Mesenchymal stem cell (in vitro differentiated cells and primary cell): ENCODE data around the gene RBM10.
A peak's percentile ranks its signal among the peaks of the same experiment; 100 is the strongest.
"Not testable (repeated sequence)": the region's sequence is repeated elsewhere in the genome, so short reads cannot be mapped to it uniquely, and the experiment has no call there.

ENCODE experiments used
- DNase-seq: peaks from one replicate; pipeline ENCODE4 v3.0.0-alpha.2; 2013
- H2AFZ ChIP-seq: one replicate; pipeline ENCODE4 v1.6.1; 2013; ENCODE audit warnings: low read depth, mild to moderate bottlenecking, control low read depth, inconsistent platforms, low read length, moderate library complexity
- H2AK5ac ChIP-seq: 2 replicates; pipeline ENCODE4 v1.6.1; 2013; ENCODE audit warnings: low read length, moderate library complexity, mild to moderate bottlenecking, inconsistent platforms; ENCODE audit not compliant: severe bottlenecking
- H2BK120ac ChIP-seq: one replicate; pipeline ENCODE4 v1.6.1; 2013; ENCODE audit warnings: low read depth, mild to moderate bottlenecking, inconsistent platforms, low read length, moderate library complexity
- H2BK12ac ChIP-seq, 2 experiments: one replicate each; pipeline ENCODE4 v1.6.1; 2013; ENCODE audit warnings: inconsistent platforms in 2 of 2, low read length in 2 of 2, mild to moderate bottlenecking in 2 of 2, moderate library complexity in 2 of 2, control low read depth in 1 of 2
- H2BK15ac ChIP-seq: one replicate; pipeline ENCODE4 v1.6.1; 2013; ENCODE audit warnings: mild to moderate bottlenecking, low read depth, inconsistent platforms; ENCODE audit not compliant: poor library complexity, severe bottlenecking
- H2BK5ac ChIP-seq: 2 replicates; pipeline ENCODE4 v1.6.1; 2013; ENCODE audit warnings: low read depth, mild to moderate bottlenecking, low read length, control low read depth, inconsistent platforms; ENCODE audit not compliant: poor library complexity, severe bottlenecking
- H3K14ac ChIP-seq, 2 experiments: one replicate each; pipeline ENCODE4 v1.6.1; 2013; ENCODE audit warnings: inconsistent platforms in 2 of 2, low read length in 2 of 2, control low read depth in 1 of 2, mild to moderate bottlenecking in 1 of 2, moderate library complexity in 1 of 2
- H3K18ac ChIP-seq, 2 experiments: one replicate each; pipeline ENCODE4 v1.6.1; 2013; ENCODE audit warnings: inconsistent platforms in 2 of 2, low read length in 2 of 2, control low read depth in 1 of 2, low read depth in 1 of 2, mild to moderate bottlenecking in 1 of 2
- H3K23ac ChIP-seq, 2 experiments: one replicate each; pipeline ENCODE4 v1.6.1; 2013; ENCODE audit warnings: inconsistent platforms in 2 of 2, low read length in 2 of 2, mild to moderate bottlenecking in 2 of 2, moderate library complexity in 2 of 2, control low read depth in 1 of 2
- H3K27ac ChIP-seq: 2 replicates; pipeline ENCODE4 v1.5.1; 2013; ENCODE audit warnings: mild to moderate bottlenecking, moderate library complexity, low read length, control low read depth, inconsistent platforms; ENCODE audit not compliant: poor library complexity, severe bottlenecking
- H3K27me3 ChIP-seq, 2 experiments: 2 replicates each; pipeline versions ENCODE4 v1.6.1 to v1.7.0; 2013; ENCODE audit warnings: low read length in 2 of 2, mild to moderate bottlenecking in 2 of 2, moderate library complexity in 2 of 2, control low read depth in 1 of 2, inconsistent platforms in 1 of 2; ENCODE audit not compliant: control insufficient read depth in 1 of 2, insufficient read depth in 1 of 2
- H3K36me3 ChIP-seq, 2 experiments: 2 replicates each; pipeline versions ENCODE4 v1.6.1 to v1.7.0; 2013; ENCODE audit warnings: low read length in 2 of 2, control low read depth in 1 of 2, inconsistent platforms in 1 of 2, low read depth in 1 of 2, mild to moderate bottlenecking in 1 of 2; ENCODE audit not compliant: insufficient read depth in 2 of 2, control insufficient read depth in 1 of 2
- H3K4ac ChIP-seq, 2 experiments: one replicate each; pipeline ENCODE4 v1.6.1; 2013; ENCODE audit warnings: inconsistent platforms in 2 of 2, low read length in 2 of 2, mild to moderate bottlenecking in 2 of 2, moderate library complexity in 2 of 2, control low read depth in 1 of 2, low read depth in 1 of 2
- H3K4me1 ChIP-seq: 2 replicates; pipeline ENCODE4 v1.6.1; 2013; ENCODE audit warnings: low read depth, low read length, control low read depth; ENCODE audit not compliant: control insufficient read depth, insufficient read depth
- H3K4me2 ChIP-seq: 2 replicates; pipeline ENCODE4 v1.6.1; 2013; ENCODE audit warnings: low read length, mild to moderate bottlenecking, inconsistent platforms; ENCODE audit not compliant: poor library complexity, severe bottlenecking
- H3K4me3 ChIP-seq, 2 experiments: 2 replicates each; pipeline versions ENCODE4 v1.5.1 to v1.7.0; 2013; ENCODE audit warnings: low read length in 2 of 2, mild to moderate bottlenecking in 2 of 2, control low read depth in 1 of 2, low read depth in 1 of 2; ENCODE audit not compliant: insufficient read depth in 1 of 2
- H3K79me1 ChIP-seq: replicated peaks from 2 replicates; pipeline ENCODE4 v1.6.1; 2013; ENCODE audit warnings: mild to moderate bottlenecking, control low read depth, low read length, inconsistent platforms; ENCODE audit not compliant: poor library complexity, severe bottlenecking
- H3K9ac ChIP-seq: 2 replicates; pipeline ENCODE4 v1.7.0; 2013; ENCODE audit warnings: mild to moderate bottlenecking, low read length, moderate library complexity
- H3K9me3 ChIP-seq: 2 replicates; pipeline ENCODE4 v1.7.0; 2013; ENCODE audit warnings: mild to moderate bottlenecking, low read length; ENCODE audit not compliant: control insufficient read depth
- H4K8ac ChIP-seq: one replicate; pipeline ENCODE4 v1.6.1; 2013; ENCODE audit warnings: inconsistent platforms, mild to moderate bottlenecking, low read length, moderate library complexity
- H4K91ac ChIP-seq: one replicate; pipeline ENCODE4 v1.6.1; 2013; ENCODE audit warnings: mild to moderate bottlenecking, low read length, inconsistent platforms
- WGBS: methylation state at CpG from one replicate; pipeline ENCODE4 v1.1.7; 2013; ENCODE audit warnings: mixed read lengths; 5-methylcytosine and 5-hydroxymethylcytosine counted together

The RBM10 gene

DNA sequence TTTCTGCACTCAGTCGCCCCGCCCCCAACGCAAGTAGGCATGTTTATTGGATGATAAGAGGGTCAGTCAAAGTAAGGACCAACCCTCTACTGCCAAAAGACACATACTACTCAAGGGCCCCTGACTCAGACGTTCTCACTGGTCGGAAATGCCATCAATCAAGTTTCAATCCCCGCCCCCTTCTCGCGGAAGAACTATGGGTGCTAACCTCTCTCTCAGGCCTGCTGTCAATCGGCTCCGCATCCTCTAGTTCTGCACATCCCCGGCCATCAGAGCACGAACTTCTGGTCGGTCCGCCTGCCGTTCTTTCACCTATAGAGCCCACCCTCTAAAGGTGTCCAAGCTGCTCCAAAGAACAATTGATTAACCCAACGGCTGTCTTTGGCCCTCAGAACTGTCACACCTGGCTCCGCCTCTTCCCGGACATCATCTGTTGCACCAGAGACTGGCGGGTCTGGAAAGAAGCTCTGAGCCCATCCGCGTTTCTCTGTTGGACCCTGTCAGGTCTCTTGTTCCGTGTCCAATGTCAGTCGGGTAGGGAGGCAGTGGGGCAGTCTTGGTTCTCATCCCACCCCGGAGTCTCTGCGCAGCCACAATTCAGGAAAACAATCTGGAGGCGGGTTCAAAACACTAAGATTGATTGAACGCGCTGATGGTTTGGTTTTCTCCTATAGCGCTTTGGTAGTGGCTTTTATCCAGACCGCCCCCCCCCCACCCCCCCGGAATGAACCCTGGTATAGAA is 15.7 kb upstream of the RBM10 start:
- H4K8ac ChIP-seq: peak overlapping the region; percentile 89
- no peaks in the 10 kb centered on the region for H3K4me1 ChIP-seq
- H3K23ac ChIP-seq: no peak overlapping the region
- no peak overlapping the region for H2BK15ac ChIP-seq
- H3K27ac ChIP-seq: peak overlapping the region; percentile 78
- no peak overlapping the region for H2BK5ac ChIP-seq
- H3K9ac ChIP-seq: peak overlapping the region; percentile 90
- peak overlapping the region; percentile 69 for H2AFZ ChIP-seq
- H3K4me2 ChIP-seq: peak overlapping the region; percentile 59
- H4K91ac ChIP-seq: no peak overlapping the region
- DNase-seq: peak; percentile 96
- no peak overlapping the region for H2BK12ac ChIP-seq
- H3K18ac ChIP-seq: peak overlapping the region in 1 of 2 experiments; percentile 2
- no peak overlapping the region for H2BK120ac ChIP-seq
- no peaks in the 10 kb centered on the region for H3K79me1 ChIP-seq
- peaks cover 0 to 15% of the 10 kb centered on the region in 2 experiments for H3K27me3 ChIP-seq
- H3K36me3 ChIP-seq: no peaks in the 10 kb centered on the region
- H3K4ac ChIP-seq: no peak overlapping the region
- no peaks in the 10 kb centered on the region for H3K9me3 ChIP-seq
- peak overlapping the region; percentile 61 to 83 for H3K4me3 ChIP-seq
- no peak overlapping the region for H3K14ac ChIP-seq
- no peak overlapping the region for H2AK5ac ChIP-seq
- 0% methylated on average over 22 of the region's 31 CpGs for WGBS

- 11% methylated on average over 3 of the region's 11 CpGs for WGBS
- Histone ChIP-seq H2BK5ac (no peak overlapping the region), H3K79me1 (no peaks in the 10 kb centered on the region), H3K9ac (peak overlapping the region; percentile 90), H3K14ac (no peak overlapping the region), H4K8ac (no peak overlapping the region), H2BK15ac (no peak overlapping the region), H3K9me3 (no peaks in the 10 kb centered on the region), H3K36me3 (no peaks in the 10 kb centered on the region), H3K4ac (no peak overlapping the region), H3K4me3 (peak overlapping the region in 1 of 2 experiments; percentile 83), H3K27ac (no peak overlapping the region), H3K27me3 (peaks cover 0 to 13% of the 10 kb centered on the region in 2 experiments), H2AFZ (no peak overlapping the region), H3K4me2 (peak overlapping the region; percentile 63), H2BK120ac (no peak overlapping the region), H3K23ac (no peak overlapping the region), H2AK5ac (no peak overlapping the region), H4K91ac (no peak overlapping the region), H3K4me1 (no peaks in the 10 kb centered on the region), H3K18ac (no peak overlapping the region), H2BK12ac (no peak overlapping the region)
- DNase-seq: no peak
Measured at GRCh38 chrX:47129899-47130358, 15.1 kb upstream of the RBM10 start.

DNA sequence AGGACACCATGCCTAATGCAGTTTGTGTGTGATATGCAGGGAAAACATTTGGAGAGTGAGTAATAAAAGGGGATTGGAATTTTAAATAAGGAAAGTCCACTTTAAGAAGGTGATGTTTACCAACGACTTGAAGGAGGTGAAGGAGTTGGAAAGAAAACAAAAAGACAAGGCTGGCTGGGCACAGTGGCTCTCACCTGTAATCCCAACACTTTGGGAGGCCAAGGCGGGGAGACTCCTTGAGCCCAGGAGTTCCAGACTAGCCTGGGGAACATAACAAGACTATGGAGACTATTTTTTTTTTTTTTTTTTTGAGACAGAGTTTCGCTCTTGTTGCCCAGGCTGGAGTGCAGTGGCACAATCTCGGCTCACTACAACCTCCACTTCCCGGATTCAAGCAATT is 11.5 kb upstream of the RBM10 start:
- no peak overlapping the region for H3K9ac ChIP-seq
- no peak overlapping the region for H3K14ac ChIP-seq
- H2AK5ac ChIP-seq: no peak overlapping the region
- H3K18ac ChIP-seq: no peak overlapping the region
- H3K23ac ChIP-seq: no peak overlapping the region
- no peak overlapping the region for H2BK12ac ChIP-seq
- no peak overlapping the region for H3K4me2 ChIP-seq
- no peak overlapping the region for H2AFZ ChIP-seq
- H2BK15ac ChIP-seq: no peak overlapping the region
- H3K79me1 ChIP-seq: no peaks in the 10 kb centered on the region
- no peak overlapping the region for H3K27ac ChIP-seq
- no peak overlapping the region for H4K8ac ChIP-seq
- H3K36me3 ChIP-seq: no peaks in the 10 kb centered on the region
- no peak overlapping the region for H3K4ac ChIP-seq
- WGBS: 95% methylated on average over 2 of the region's 5 CpGs
- H4K91ac ChIP-seq: no peak overlapping the region
- no peak for DNase-seq
- no peak overlapping the region for H2BK120ac ChIP-seq
- peaks cover 0 to 5% of the 10 kb centered on the region in 2 experiments for H3K27me3 ChIP-seq
- no peak overlapping the region for H2BK5ac ChIP-seq
- no peaks in the 10 kb centered on the region for H3K9me3 ChIP-seq
- no peak overlapping the region for H3K4me3 ChIP-seq
- H3K4me1 ChIP-seq: no peaks in the 10 kb centered on the region

GRCh38 chrX:47135650-47136049 is 9.4 kb upstream of the RBM10 start:
- H3K4me1 ChIP-seq, H2BK120ac ChIP-seq, H3K79me1 ChIP-seq, H2BK15ac ChIP-seq, H3K9ac ChIP-seq, H2AK5ac ChIP-seq, H4K91ac ChIP-seq, H3K23ac ChIP-seq, H3K36me3 ChIP-seq, H3K14ac ChIP-seq, H3K18ac ChIP-seq, H3K4me3 ChIP-seq, H2BK5ac ChIP-seq, H2BK12ac ChIP-seq, H4K8ac ChIP-seq, H3K9me3 ChIP-seq, H2AFZ ChIP-seq, H3K27ac ChIP-seq, H3K4ac ChIP-seq, H3K4me2 ChIP-seq: not testable (repeated sequence)
- H3K27me3 ChIP-seq: peaks cover 0 to 14% of the 10 kb centered on the region in 2 experiments
- 48% methylated on average over 3 of the region's 5 CpGs for WGBS
- DNase-seq: peak; percentile 68
